GM21717 (cell line): ENCODE results near the gene PREPL.

Source experiments
- ATAC-seq: cut with Tn5 transposase; IDR thresholded peaks from one replicate; pipeline ENCODE4 v1.9.1; 2021; ENCODE audit warnings: mild to moderate bottlenecking, moderate library complexity; ENCODE audit not compliant: unreplicated experiment

PREPL gene

DNA sequence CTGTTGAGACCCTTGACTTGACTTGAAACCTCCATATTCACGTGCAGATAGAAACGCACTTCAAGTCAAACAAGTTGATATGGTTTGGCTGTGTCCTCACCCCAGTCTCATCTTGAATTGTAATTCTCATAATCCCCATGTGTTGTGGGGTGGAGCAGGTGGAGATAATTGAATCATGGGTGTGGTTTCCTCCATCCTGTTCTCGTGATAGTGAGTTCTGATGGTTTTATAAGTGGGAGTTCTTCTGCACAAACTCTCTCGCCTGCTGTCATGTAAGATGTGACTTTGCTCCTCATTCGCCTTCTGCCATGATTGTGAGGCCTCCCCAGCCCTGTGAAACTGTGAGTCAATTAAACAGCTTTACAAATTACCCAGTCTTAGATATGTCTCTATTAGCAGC, 64.6 kb downstream of the PREPL start:
- ATAC-seq: no peak

DNA sequence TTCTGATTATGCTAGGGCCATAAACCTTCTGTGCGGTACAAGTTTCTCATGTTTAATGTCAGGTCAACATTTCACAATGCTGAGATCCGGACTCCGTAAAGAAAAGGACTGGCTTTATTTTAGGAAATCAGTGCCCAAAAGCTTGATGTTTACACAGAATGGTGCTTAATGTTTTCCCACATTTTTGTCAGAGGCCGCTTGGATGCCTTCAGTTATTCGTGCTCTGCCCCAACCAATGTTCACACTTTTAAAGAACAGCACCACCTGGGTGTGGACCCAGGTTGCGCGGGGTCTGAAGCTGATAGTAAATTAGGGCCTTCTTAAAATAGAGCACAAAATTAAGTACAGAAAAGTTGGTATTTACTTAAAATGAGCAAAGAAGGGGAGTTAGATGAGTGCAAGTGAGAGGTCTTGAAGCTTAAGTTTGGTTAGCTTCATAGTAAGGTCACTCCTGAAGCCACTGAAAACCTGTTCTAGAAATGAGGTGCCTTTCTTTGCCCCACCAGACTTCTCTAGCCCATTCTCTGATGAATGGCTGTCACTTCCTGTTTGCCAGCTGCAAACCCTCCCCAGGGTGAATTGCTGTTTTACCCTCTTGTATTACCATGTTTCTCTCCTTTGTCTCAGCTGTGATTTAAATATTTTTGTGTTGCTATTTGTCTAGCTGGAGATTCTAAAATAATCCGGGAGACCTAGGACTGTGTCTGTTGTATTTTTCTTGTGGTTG, 65.5 kb downstream of the PREPL start:
- no peak for ATAC-seq

DNA sequence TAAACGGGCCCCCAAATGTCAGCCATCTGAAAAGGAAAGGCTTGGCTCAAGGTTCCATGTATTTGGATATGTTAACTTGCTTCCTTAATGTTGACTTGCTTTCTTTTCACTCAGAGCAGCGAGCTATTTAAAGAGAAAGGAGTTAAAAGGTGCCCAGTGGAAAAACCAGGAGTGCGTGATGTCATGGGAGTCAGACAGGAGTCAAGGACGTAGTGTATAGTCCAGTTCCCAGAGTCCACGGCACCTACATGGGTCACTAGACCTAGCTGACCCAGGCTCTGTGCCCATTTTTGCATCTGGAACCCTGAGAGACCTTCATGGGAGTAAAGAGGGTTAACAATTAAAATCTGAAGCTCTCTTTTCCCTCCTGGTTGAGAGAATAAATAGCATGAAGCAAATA, 66.2 kb downstream of the PREPL start:
- no peak for ATAC-seq

DNA sequence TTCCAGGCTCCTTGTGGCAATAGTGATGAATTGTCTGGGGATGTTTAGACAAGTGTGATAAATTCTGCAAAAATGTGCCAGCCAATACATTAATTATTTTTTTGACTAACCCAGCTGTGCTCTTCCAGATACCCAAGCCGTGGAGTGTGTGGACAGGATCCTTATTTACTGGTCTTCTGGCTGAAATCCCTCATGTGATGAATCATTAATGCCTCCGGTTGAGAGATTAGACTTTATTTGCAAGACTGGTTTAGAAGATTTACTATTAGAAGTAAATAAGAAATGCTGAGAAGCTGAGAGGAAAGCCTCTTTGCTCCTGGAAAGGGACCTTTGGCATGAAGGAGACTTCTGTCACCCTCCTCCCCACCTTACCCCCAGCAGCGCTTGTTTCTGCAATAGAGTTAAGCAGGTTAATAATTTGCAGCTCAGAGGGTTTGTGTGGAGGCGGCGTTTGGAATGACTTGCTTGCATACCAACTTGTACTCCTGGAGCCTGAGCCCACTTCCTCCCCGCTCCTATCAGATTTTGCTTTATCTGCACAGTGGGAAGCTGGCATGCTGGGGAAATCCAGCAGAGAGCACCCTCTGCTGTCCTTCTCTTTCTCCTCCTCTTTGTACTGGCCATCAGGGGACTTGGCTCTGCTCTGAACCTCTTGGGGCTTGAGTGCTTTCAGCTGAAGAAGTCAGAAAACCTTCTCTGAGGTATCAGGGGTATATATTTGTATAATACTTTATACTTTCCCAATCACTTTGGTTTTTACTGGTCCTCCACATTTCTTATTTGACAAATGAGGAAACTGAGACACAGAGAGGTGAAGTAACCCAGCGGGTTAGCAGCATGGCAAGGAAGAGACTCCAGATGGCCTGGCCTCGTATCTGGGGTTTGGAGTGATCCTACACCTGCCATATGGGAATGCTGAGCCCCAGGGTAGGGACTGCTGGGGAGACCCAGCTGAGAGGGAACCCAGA, 69.7 kb downstream of the PREPL start:
- no peak for ATAC-seq

DNA sequence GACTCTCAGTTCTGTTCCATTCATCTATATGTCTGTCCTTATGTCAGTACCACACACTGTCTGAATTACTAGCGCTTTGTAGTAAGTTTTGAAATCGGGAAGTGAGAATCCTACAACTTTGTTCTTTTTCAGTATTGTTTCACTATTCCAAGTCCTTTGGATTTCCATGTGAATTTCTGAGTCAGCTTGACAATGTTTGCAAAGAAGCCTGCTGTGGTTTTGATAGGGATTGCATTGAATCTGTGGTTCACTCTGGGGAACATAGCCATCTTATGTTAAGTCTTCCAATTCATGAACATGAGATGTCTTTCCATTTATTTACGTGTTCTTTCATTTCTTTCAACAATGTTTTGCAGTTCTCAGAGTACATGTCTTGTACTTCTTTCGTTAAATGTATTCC, 71.0 kb downstream of the PREPL start:
- no peak for ATAC-seq

DNA sequence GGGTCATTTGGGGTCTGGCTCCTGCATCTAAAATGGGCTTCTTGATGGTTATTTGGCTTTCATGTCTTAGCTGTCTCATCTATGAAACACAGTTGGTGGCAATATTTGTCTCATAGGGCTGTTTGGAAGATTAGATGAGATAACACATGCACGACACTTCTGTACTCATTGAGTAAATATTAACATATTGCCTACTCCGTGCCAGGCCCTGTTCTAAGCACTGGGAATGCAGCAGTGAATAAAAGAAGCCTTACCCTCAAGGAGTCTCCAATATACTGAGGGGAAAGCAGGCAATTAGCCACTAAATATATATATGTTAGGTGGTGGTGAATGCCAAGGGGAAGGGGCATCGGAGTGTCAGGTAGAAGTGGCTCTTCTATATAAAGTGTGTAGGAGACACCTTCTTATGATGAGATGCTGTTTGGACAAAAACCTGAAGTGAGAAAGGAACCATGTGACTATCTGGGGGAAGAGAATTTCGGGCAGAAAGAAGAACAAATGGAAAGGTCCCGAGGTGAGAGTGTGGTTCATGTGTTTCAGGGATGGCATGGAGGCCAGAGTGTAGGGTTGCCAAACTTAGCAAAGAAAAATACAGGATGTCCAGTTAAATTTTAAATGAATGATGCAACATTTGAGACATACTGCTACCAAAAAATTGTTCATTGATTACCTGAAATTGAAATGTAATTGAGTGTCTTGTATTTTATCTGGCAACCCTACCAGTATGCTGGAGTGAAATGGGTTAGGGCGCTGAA, 74.2 kb downstream of the PREPL start:
- no peak for ATAC-seq

DNA sequence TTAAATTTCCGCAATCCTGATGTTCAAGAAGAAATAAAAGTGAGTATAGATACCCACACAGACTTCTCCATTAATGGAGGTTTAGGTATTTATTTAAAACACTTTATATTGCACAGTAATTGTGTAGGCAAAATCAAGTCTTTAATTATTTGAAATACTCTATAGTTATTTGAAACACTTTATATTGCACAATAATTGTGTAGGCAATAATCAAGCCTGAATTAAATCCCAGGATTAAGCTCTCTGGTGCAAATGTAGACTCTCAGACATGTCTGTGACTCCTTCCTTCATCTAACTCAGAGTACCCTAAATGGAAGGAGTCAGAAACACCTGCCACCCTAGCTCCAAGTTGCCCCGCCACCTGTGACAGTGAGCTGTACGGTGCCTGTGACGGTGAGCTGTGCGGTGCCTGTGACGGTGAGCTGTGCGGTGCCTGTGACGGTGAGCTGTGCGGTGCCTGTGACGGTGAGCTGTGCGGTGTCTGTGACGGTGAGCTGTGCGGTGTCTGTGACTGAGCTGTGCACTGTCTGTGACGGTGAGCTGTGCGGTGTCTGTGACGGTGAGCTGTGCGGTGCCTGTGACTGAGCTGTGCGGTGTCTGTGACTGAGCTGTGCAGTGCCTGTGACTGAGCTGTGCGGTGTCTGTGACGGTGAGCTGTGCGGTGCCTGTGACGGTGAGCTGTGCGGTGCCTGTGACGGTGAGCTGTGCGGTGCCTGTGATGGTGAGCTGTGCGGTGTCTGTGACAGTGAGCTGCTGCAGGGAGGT, 75.0 kb downstream of the PREPL start:
- ATAC-seq: no peak

DNA sequence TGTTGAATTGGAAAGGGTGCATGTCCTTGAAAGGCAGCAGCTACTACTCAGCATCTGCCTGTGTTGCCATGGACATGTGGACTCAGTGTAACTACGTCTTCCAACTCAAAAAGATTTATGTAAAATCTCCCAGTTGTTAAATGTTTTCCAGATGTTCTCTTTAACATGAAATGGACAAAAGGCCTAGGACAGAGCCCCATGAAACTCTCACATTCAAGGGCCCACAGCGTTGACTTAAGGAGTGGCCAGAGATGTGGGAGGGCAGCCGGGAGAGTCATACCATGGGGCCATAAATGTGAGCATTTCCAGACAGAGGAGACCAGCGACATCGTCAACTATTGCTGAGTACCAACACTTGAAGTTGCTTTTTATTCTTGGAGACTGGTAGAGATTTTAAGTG, 76.1 kb downstream of the PREPL start:
- no peak for ATAC-seq

DNA sequence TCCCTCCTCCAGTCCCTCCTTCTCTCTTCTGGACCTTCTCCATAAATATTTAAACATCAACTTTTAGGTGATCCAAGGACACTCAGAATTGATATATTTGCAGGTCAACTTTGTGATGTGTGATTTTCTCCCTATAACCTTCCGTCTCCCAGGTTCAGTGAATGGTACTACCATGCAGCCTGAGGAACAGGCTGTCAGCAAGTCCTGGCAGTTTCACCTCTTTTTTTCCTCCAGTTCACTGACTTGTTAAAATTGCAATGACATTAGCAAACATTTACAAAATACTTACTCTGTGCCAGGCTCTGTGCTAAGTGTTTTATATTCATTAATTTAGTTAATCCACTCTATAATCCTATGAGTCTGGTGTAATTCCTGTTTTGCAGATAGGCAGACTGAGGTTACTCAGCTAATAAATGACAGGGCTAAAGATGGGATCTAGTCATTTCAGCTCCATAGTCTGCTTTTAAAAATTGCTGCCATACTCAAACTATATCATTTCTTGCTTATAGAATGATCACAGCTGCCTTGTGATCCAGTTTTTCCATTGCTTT, 78.1 kb downstream of the PREPL start:
- no peak for ATAC-seq

DNA sequence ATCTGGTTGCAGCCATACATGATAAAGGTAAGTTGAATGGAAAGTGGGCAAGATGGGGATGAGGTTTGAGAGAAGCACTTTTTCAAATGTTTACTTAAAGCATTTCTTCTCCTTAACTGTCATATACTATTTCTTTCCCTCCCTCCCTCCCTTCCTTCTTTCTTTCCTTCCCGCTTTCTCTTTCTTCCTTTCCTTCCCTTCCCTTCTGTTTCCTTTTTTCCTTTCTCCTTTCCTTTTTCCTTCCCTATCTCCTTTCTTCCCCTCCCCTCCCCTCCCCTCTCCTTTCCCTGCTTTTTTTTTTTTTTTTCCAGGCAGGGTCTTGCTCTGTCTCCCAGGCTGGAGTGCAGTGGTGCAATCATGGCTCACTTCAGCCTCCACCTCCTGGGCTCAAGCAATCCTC, 80.4 kb downstream of the PREPL start:
- ATAC-seq: no peak

DNA sequence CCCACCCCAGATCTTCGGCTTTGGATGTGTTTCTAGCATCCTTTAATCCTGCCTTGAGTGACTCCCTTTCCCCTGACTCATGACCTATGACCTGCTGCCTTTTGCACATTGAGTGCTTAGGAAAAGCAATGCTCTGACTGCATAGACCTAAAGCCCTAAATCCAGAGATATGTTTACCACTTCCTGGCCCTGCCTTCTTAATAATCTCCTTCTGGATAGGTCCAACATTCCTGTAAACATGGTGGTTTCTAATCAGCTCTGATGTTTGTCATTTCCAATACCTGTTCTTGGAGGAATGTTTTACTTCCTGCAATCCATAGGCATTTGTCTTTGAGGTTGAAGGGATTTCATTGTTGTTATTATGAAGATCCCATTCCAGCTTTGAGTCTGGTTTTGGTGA, 83.8 kb downstream of the PREPL start:
- ATAC-seq: no peak

DNA sequence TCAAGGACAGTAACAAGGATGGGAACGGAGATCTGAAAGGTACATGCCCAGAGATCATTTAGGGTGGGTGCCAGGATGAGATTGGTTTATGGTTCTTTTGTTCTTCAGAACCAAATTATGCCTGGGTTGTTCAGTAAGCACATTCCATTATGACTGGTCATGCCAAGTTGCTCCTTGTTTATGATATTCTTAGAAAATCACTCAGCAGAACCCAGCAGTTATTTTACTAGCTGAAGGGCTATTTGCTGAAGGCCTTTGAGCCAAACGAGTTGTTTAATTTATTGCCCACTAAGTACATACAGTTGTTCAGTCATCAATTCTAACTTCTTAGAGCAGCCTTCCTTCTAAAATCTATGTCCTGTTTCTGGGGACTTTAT, 85.4 kb downstream of the PREPL start:
- ATAC-seq: no peak

DNA sequence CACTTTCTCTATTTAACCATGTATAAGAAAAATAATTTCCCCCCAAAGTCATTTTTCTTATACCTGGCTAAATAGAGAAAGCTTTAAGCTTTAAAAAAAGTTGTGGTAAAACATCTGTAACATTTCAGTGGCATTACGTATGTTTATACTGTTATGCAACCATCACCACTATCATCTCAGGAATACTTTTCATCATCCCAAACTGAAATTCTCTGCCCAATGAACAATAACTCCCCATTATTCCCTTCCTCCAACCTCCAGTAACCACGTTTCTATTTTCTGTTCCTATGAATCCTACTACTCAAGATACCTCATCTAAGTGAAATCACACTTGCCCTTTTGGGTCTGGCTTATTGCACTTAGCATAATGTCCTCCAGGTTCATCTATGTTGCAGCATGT, 87.7 kb downstream of the PREPL start:
- ATAC-seq: no peak

DNA sequence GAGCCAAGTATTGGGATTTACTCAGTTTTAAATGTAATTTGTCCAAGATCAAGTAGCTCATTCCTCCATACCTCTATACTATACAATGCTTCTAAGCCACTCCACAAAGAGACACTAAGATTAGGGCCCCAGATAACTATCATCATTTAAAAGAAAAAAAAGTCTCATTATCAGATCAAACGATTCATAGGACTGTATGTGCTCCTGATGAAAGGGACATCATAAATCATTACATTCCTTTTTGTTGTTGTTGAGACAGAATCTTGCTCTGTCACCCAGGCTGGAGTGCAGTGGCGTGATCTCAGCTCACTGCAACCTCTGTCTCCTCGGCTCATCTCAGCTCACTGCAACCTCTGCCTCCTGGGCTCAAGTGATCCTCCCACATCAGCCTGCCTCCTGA, 88.2 kb downstream of the PREPL start:
- ATAC-seq: no peak

DNA sequence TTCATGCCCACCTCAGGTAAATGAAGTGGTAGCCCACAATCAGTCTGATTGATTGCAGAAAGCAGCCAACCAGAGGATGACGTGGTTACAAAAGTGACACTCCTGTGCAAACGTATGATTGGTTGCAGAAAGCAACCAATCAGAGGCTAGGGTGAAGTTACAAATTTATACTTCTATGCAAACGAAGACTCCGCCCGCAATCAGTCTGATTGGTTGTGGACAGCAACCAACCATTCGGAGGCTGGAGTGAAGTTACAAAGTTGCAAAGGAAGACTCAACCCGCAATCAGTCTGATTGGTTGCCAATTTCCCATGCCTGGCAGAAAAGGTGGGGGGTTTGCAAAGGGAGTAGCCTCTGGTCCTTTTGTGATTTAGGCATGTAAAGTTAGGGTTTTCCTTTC, 90.0 kb downstream of the PREPL start:
- no peak for ATAC-seq

DNA sequence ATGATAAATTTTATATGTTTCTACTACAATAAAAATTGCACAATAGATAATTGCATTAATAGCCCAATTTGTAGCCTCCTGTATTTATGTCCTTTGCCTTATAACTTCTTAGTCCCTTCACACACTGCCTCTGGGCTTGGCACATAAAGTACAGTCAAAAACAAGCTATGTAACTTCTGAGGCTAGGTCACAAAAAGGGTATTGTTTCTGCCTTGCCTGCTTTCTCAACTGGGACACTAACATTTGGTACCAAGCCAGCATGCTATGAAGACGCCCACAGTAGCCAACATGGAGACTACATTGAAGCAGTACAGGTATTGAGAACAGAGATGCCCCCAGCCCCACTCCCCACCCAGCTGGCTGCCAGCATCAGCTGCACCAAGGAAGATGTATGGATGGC, 91.5 kb downstream of the PREPL start:
- ATAC-seq: no peak

DNA sequence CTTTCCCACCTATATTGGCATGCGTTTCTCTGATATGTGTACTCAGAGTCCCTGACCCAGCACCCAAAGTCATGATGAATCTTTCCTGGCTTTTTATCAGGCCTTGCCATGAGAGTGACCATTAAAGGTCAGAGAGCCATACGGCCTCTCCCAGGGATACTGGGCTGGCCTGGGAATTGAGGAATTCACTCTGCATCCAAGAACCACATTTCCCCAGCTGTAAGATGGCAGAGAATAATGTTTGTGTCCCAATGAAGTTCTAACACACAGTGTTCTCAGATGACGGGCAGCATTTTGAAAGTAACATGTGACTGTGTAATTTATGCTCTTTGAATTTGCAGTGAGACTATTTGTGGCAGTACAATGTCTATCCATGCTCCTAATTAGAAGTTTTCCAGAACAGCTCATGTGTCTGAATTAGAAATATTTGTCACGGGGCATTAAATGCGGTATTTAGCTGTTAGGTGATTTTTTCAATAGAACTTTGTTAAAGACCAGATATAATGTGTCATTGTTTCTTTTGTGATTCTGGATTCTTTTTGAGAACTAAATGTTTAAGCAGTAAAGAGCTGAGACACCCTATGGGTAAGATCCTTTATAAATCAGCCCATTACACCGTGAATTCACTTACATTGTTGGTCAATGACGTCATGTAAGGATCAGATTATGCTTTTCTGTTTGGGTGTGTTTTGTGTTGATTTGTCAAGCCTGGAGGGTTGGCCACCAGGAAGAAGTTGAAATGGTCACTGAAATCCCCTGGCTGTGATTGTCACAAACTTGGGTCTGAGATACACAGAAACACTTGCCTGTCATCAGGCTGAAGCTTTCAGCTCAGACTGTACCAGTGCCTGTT, 93.3 kb downstream of the PREPL start:
- ATAC-seq: no peak
